AG04450 (cell line): ENCODE results near the gene VWA5B2. TPM values are rescaled to one million over a fixed set of nuclear protein-coding genes. Genes with fewer than 3 reads are reported as not detected.

Experiments used
- CTCF ChIA-PET: fragments of 300-600, 350-600 bp; formaldehyde crosslinking; extraction: SDS; loops from one replicate; lab custom pipeline; 2022; ENCODE audit warnings: antibody characterized with exemption, inconsistent platforms; lab: Charles Lee
- POLR2A ChIA-PET: fragments of 350-600 bp; formaldehyde crosslinking; extraction: SDS; loops from one replicate; lab custom pipeline; 2021; ENCODE audit warnings: antibody characterized with exemption, inconsistent platforms; lab: Yijun Ruan, JAX
- DNase-seq: peaks from one replicate; pipeline ENCODE4 v3.0.0-alpha.2; 2011; ENCODE audit warnings: low read depth, low spot score
- H3K27ac ChIP-seq: one replicate; pipeline ENCODE4 v1.5.1; 2012; ENCODE audit warnings: low read depth, low read length, control low read depth
- H3K27me3 ChIP-seq: one replicate; pipeline ENCODE4 v1.6.0; 2012; ENCODE audit warnings: low read length; ENCODE audit not compliant: control insufficient read depth, insufficient read depth
- H3K4me3 ChIP-seq: 2 replicates; pipeline ENCODE4 v1.5.1; 2011; ENCODE audit warnings: mild to moderate bottlenecking, low read depth, low read length, control low read depth
- H3K9me3 ChIP-seq: 2 replicates; pipeline ENCODE4 v1.5.1; 2012; ENCODE audit warnings: low read length; ENCODE audit not compliant: control insufficient read depth, insufficient read depth
- CTCF ChIP-seq: IDR thresholded peaks from 2 replicates; pipeline ENCODE4 v1.5.1; 2011; ENCODE audit warnings: low read depth, low read length, control low read depth, inconsistent platforms
- polyA plus RNA-seq: library from polyadenylated mRNA; depleted of rRNA; stranded (reverse); fragments of >200 nt; gene quantifications from 2 replicates; pipeline ENCODE4 v1.2.3, GENCODE V29; 2011

VWA5B2 gene
- polyA plus RNA-seq, 1 experiment: not detected

DNA sequence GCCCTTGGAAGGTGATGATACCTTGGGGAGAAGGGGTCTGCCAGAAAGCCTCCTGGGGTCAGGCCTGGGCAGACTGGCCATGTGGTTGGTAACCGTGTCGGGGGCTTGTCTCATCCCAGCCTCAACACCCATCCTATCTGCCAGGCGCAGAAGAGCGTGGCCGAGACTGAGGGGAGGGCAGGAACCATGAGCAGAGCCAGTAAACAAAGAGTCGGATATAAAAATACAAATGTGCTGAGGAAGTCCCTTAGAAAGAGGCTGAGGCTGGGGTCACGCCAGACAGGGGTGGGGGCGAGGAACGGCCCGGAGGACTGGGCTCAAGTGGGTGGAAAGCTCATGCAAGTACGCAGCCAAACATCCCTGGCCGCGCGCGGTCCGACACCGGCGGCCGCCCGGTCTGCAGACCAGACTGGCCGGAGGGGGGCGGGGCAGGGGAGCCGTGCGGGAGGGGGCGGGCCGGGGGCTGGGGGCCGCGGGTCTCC is 30.1 kb downstream of the VWA5B2 start:
- no peaks in the 10 kb centered on the region for H3K9me3 ChIP-seq
- POLR2A ChIA-PET: no interaction called here

DNA sequence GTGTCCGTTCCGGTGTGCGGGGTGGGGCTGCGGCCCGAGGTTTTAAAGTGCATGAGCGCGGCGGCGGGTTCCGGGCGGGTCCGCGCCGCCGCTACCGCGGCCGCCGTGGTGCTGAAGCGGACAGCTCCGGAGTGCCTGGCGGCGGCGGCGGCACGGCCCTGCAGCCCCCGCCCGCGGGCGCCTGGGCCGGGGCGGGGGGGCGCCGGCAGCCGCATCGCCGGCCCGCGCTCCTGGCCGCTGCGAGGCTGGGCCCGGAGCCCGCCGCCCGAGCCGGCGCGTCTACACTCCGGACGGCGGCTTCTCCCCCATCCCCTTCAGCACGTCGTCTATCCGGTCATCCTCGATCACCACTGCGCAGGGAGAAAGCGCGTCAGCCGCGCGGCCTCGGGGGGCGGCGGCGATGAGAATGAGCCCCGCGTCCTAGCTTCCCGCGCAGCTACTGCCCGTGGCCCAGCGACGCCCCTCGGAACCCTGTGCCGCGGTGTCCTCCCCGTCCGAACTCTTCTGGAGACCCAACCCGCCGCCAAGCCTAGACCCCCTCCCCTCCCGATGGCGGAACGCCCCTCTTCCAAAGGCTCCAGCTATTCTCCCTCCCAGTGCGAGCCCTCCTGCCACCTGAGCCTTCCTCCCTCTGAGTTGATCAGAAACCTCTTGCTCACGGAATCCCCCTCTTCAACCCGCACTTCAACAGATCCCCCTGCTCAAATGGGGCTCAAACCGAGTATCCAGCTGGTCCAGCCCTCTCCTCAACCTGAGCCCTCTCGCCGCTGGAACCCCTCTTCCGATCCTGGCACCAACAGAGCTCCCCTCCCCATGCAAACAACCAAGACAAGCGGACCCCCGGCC is 30.7 kb downstream of the VWA5B2 start:
- Histone ChIP-seq H3K4me3 (peak overlapping the region; percentile 32), H3K9me3 (no peaks in the 10 kb centered on the region), H3K27ac (no peak overlapping the region), H3K27me3 (peaks cover 31% of the 10 kb centered on the region)
- CTCF ChIA-PET: interaction anchor here (1.1 to 4.0 kb wide), 3 partner anchors 8 to 32 kb away, joined by 3 to 19 read pairs (median 7); partner anchors contain the start of gene EEF1AKMT4
- DNase-seq: no peak
- POLR2A ChIA-PET: interaction anchor here (0.8 kb wide), 1 partner anchor 31 kb away, joined by 3 read pairs; no protein-coding TSS in a partner anchor
- no peak for TF ChIP-seq CTCF

More for the DNA sequence above, 30.1 kb downstream of the VWA5B2 start:
- CTCF ChIA-PET: interaction anchor here (3.0 to 4.0 kb wide), 2 partner anchors 10 to 32 kb away, joined by 7 to 19 read pairs; partner anchors contain the start of gene EEF1AKMT4
- no peak for DNase-seq
- H3K4me3 ChIP-seq: no peak overlapping the region
- no peak overlapping the region for H3K27ac ChIP-seq
- TF ChIP-seq CTCF: no peak
- peaks cover 31% of the 10 kb centered on the region for H3K27me3 ChIP-seq

- CTCF ChIA-PET: interaction anchor here (1.1 to 4.0 kb wide), 3 partner anchors 9 to 33 kb away, joined by 3 to 19 read pairs (median 7); partner anchors contain the start of gene EEF1AKMT4
- Histone ChIP-seq H3K27me3 (peaks cover 31% of the 10 kb centered on the region), H3K9me3 (no peaks in the 10 kb centered on the region)
These were observed 31.4 kb downstream of the VWA5B2 start for GRCh38 chr3:184260724-184261269.

GRCh38 chr3:184261270-184261853 is 32.0 kb downstream of the VWA5B2 start, which contains the start of gene CAMK2N2:
Gene CAMK2N2 (minus strand): TSS chr3:184261553. CDS start chr3:184261285, 268 bp downstream.
- no peak for TF ChIP-seq CTCF
- Histone ChIP-seq H3K4me3 (peak within 1 kb of the TSS; percentile 59), H3K27me3 (peaks cover 31% of the 10 kb centered on the region), H3K9me3 (no peaks in the 10 kb centered on the region), H3K27ac (no peak within 1 kb of the TSS)
- POLR2A ChIA-PET: interaction anchor here (0.6 kb wide), 1 partner anchor 345 kb away, joined by 5 read pairs; no protein-coding TSS in a partner anchor
- no peak for DNase-seq
- CTCF ChIA-PET: interaction anchor here (0.6 to 4.0 kb wide), 2 partner anchors 12 to 152 kb away, joined by 4 to 19 read pairs; partner anchors contain the start of gene EEF1AKMT4

More at GRCh38 chr3:184260724-184261269, 31.4 kb downstream of the VWA5B2 start:
- peak overlapping the region; percentile 59 for H3K4me3 ChIP-seq
- H3K27ac ChIP-seq: no peak overlapping the region
- DNase-seq: no peak
- POLR2A ChIA-PET: interaction anchor here (0.8 kb wide), 1 partner anchor 32 kb away, joined by 3 read pairs; no protein-coding TSS in a partner anchor
- TF ChIP-seq CTCF: no peak
